DOHH2 (cell line): Measurements from ENCODE around the gene N4BP3.

Source experiments
- CTCF ChIP-seq: fragments of 200-600 bp; sonication (generic); IDR thresholded peaks from one replicate; pipeline ENCODE4 v1.5.1; 2014; ENCODE audit warnings: antibody characterized with exemption, mild to moderate bottlenecking, low read depth, low read length; ENCODE audit not compliant: poor library complexity, severe bottlenecking
- EZH2phosphoT487 ChIP-seq: fragments of 200-600 bp; sonication (generic); IDR thresholded peaks from 2 replicates; pipeline ENCODE4 v1.6.1; 2017; ENCODE audit warnings: borderline replicate concordance, mild to moderate bottlenecking, antibody characterized with exemption, low read length, moderate library complexity, mixed read lengths

DNA sequence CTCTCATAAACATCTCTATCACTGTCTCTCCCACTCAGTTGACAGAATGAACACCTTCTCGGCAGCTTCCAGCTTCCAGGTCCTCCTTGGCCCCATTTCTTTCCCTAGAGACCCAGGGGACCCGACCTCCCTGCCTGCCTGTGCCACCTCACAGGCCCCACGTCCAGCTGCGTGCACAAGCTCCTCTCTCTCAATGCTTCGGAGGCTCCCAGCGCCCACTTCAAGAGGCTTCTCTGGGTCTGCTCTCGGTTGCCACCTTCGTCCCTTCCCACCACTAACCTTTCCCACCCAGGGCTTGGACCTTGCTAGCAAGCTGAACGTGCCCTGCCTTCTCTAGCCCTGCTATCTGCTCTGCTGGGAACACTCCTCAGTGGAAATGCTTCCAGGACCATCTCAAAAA, 2.8 kb upstream of the N4BP3 start:
- TF ChIP-seq EZH2phosphoT487 (no peak), CTCF (no peak)
